GM21390 (cell line): ENCODE results near the gene SOAT2.
"Not testable (repeated sequence)": the region's sequence is repeated elsewhere in the genome, so short reads cannot be mapped to it uniquely, and the experiment has no call there.

ENCODE experiments used
- ATAC-seq: cut with Tn5 transposase; IDR thresholded peaks from one replicate; pipeline ENCODE4 v1.9.1; 2021; ENCODE audit not compliant: unreplicated experiment

SOAT2 gene

DNA sequence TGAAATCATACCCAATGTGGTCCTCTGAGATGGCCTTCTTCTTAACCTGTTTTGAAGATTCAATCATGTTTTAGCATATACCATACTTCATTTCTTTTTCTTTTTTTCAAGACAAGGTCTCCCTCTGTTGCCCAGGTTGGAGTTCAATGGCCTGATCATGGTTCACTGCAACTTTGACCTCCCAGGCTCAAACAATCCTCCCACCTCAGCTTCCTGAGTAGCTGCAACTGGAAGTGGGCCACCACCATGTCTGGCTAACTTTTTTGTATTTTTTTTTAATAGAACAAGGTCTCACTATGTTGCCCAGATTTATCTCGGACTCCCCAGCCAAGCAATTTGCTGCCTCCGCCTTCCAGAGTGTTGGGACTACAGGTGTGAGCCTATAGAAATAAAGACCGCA, 30.4 kb downstream of the SOAT2 start:
- ATAC-seq: no peak

DNA sequence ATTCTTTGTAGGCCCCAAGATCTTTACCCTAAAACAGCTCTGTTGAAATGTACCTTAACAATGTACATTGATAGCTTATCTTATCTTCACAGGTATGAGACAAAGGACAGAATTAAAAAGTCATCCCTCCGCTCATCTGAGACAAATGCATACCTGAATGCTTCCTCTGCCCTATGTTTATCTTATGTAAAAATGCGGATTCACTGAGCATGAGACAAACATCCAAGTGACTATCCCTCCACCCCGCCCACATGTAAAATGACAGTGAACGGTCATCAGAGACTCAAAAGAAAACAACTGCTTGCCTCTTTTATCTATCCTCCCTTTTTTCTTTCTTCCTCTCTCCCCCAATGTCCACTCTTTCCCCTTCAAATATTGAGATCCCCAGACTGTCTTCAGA, 40.1 kb downstream of the SOAT2 start:
- ATAC-seq: no peak

DNA sequence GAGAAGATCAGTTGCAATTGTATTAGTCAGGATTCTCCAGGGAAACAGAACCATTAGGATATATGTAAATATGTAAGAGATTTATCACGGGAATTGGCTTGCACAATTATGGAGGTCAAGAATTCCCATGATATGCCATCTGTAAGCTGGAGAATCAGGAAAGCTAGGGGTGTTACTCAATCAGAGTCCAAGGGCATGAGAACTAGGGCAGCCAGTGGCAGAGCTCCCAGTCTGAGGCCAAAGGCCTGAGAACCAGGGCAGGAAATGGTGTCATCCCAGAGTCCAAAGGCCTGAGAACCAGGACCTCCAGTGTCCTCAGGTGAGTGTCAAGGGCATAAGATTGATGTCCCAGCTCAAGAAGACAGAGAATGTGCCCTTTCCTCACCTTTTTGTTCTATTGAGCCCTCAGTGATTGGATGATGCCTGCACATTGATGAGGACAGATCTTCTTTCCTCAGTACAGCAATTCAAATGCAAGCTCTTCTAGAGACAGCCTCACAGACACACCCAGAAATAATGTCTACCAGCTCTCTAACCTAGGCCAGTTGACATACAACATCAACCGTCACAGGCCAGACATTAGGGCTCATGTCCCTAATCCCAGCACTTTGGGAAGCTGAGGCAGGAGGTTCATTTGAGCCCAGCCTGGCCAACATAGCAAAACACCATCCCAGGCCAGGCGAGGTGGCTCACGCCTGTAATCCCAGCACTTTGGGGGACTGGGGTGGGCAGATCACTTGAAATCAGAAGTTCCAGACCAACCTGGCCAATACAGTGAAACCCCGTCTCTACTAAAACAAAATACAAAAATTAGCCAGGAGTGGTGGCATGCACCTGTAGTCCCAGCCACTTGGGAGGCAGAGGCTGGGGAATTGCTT, 42.3 kb downstream of the SOAT2 start:
- ATAC-seq: no peak

DNA sequence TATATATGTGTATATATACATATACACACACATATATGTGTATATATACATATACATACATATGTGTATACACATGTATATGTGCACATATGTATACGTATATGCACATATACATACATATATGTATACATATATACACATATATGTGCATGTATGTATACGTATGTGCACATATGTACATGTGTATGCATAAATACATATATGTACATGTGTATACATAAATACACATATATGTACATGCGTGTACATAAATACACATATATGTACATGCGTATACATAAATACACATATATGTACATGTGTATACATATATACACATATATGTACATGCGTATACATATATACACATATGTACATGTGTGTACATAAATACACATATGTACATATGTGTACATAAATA, 43.9 kb downstream of the SOAT2 start:
- ATAC-seq: no peak

DNA sequence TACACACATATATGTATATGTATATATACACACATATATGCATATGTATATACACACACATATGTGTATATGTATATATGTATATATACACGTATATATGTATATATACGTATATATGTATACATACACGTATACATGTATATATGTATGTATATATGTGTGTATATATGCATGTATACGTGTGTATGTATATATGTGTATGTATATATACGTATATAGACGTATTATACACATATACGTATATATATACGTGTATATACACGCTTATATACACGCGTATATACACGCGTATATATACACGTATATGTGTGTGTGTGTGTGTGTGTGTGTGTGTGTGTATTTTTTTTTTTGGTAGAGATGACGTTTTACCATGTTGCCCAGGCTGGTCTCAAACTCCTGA, 44.4 kb downstream of the SOAT2 start:
- ATAC-seq: no peak

DNA sequence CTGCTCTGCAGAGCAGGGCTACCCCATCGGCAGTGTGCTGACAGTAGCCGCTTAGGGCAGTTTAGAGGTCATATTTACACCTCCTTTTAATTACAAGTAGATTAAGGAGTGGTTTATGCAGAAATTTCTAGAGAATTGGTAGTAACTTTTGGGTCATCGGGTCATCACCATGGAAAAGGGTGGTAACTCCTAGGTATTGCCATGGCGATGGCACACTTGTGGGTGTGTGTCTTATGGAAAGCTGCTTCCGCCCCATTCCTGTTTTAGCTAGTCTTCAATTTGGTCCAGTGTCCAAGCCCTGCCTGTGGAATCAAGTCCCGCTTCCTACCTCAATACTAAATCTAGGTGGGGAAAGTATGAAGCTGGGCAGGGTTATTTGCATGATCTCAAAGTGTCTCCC, 47.8 kb downstream of the SOAT2 start:
- ATAC-seq: no peak

DNA sequence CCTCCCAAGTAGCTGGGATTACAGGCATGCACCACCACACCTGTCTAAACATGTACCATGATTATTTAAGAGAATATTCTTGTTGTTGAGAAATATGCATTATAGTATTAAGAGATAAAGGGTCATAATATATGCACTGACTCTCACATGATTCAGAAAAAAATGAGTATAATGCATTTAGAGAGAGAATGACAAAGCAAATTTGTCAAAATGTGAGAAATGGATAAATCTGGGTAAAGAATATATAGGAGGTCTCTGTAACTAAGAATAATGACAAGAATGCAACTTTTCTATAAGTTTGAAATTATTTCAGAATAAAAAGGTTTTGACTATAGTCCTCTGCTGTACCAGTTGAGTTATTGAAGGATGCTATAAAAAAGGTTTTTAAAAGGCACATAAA, 49.1 kb downstream of the SOAT2 start:
- no peak for ATAC-seq

DNA sequence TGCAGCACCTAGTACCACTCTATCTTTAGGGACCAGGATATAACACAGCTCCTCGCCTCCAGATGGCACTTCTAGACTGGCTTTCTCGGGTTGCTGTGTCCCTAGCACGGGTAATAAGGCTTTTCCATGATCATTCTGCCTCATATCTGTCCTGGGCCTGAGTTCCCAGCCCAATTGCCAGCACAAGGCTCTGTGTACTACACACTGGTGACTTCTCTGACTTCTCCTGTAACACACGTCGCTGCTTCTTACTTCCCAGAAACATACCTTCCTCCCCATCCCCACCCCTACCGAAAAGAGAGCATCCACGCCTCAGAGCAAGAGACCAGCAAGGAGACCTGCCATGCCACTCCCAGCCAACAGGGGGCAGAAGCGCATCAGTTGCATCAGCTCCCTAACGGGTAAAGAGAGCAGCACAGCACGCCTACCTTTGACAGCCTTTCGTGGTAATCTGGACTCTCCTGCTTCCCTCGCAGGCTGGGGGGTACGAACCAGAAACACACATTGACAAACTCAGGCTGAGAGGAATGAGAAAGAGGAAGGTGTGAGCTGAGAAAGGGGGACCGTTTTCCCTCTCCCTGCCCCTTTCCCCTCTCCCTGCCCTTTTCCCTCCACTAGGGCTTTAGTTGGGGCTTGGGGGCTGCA, 56.0 kb downstream of the SOAT2 start:
- peak; percentile 78 for ATAC-seq

DNA sequence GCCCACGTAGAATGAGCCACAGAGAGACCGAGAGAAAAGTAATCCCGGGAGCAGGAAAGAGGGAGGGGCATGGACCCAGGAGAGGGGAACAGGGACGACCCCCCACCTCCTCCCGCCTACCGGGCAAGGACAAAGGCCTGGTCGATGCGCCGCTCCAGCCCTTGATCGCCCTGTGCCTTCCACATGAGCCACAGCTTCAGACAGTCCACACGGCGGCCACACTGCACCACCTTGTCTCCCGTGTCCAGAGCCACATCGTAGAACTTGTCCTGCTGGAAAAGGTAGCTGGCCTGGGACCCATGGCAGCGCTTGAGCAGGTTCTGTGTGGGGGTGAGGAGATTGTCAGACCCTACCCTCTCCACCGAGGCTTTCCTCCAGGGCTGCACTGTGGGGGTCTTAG, 56.7 kb downstream of the SOAT2 start:
- ATAC-seq: no peak

DNA sequence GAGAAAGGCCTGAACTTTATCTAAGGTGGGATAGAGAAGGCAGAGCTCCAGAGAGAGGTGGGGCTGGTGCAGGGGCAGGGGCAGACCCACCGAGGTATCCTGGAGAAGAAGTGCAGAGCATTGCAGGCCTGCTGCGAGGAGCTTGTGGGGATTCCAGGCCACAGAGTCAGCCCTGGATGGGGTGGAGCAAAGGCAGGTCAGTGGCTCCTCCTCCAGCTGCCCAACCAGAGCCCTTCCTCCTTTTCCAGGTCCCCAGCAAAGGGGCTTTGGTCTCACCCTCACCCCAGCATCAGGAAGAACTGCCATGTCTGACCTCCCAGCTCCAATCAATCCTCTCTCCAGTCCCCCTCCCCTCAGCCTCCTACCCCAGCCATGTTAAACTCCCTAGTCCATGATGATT, 57.4 kb downstream of the SOAT2 start:
- ATAC-seq: no peak

DNA sequence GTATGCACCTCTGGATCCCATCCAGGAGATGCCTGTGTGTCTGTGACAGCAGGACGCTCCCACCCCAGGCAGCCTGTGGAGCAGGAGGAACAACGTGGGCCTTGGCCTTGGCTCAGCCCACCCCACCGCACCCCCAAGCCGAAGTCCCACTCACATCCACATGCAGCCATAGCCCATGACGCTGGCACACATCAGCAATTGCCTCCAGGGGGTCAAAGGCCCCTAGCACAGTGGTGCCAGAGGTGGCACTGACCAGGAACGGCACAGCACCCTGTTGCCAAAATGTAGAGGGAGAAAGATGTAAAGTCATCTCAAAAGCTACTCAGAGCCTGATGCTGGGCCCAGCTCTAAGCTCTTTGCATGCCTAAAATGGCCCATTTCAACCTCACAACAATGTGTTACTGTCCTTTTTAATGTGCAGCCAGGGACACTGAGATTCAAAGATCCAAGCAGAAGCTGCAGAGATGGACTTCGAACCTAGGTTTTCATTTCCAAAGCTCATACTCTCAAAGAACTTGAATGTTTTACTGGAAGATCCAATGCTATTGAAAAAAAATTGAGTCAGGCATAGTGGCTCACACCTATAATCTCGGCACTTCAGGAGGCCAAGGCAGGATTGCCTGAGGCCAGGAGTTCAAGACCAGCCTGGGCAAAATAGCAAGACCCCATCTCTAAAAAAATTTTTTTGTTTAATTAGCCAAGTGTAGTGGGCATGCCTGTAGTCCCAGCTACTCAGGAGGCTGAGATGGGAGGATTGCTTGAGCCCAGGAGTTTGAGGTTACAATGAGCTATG, 58.0 kb downstream of the SOAT2 start:
- no peak for ATAC-seq

DNA sequence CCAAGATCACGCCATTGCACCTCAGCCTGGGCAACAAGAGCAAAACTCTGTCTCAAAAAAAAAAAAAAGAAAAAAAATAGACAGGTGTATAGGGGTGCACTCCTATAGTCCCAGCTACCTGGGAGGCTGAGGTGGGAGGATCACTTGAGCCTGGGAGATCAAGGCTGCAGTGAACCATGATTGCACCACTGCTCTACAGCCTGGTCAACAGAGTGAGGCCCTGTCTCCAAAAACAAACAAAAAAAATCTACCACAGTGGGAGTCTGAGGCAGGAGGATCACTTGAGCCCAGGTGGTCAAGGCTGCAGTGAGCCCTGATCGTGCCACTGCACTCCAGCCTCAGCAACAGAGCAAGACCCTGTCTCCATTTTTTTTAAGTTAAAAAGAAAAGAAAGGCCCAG, 59.7 kb downstream of the SOAT2 start:
- ATAC-seq: not testable (repeated sequence)

DNA sequence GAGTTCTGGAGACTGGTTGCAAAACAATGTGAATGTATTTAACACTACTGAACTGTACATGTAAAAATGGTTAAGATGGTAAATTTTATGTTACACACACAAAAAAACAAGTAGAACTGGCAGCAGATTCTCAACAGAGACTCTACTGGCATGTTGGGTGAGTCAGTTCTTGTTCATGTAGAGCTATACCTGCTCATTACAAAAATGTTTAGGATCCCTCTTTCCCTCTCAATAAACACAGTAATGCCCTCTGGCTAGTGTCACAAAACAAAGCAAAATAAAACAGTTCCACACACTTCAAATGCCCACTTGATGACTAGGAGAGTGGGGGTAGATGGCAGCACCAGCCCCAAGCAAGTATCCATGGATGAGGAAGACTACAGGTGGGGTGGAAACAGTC, 63.6 kb downstream of the SOAT2 start:
- no peak for ATAC-seq

DNA sequence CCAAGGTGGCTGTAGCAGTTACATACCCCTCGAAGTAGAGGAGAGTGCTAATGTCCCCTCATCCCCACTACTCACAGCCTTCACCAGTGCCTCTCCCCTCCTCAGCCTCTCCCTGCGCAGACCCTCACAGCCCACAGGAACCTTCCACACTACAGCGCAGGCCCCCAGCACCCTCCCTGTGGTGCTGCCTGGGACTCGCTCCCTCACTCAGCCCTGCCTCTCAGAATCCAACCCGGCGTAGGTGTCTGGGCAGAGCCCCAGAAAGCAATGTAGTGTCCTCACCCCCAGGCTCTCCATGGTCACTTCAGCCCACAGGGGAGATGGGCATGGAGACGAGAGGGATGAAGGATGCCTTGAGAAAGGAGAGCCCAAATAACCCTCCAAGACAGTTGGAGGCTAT, 66.4 kb downstream of the SOAT2 start:
- no peak for ATAC-seq

DNA sequence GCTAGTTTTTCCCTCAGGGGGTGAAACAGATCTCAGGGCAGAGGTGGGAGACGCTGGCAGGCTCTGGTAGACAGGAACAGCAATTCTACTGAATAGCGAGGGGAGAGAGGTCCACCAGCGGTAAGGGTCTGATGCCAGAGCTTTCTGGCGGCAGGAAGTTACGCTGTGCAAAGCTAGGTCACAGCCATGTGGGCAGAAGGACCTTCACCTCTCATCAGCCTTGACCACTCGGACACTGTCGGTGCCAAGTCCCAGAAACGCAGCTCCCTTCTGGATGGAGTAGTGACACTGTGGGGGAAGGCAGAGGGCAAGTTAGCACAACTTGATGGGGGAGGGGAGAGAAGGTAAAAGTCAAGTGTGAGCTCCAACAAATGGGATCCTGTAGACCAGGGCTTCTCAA, 66.9 kb downstream of the SOAT2 start:
- ATAC-seq: no peak

DNA sequence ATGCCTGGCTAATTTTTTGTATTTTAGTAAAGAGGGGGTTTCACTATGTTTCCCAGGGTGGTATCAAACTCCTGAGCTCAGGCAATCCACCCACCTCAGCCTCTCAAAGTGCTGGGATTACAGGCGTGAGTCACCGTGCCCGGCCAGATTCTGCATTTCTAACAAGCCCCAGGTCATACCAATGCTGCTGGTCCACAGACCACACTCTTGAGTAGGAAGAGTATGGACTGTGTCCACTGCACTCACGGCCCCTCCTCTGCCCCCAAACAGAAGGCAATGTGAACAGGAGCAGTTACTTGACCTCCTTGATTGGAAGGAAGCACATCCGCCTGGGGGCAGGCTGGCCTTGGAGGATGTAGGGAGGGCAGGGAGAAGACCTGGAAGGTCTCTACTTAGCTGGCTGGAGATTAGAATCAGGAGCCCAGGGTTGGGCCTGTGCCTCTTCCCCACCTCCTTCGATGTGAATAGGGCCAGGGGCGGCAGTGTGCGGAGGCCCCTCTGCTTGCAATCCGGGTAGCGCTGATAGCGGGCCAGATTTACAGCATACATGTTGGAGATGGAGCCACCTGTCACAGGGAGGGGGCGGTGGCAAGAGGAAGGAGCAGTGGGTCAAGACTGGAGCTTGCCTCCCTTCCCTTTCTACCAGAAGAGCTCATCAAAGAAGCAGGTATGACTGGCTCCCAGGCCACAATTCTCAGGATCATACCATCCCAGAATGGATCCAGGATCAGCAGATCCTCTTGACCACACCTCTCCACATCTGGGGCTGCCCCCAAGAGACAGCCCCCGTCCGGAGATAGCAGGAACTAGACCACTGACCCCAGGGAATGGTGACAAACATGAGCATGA, 67.8 kb downstream of the SOAT2 start:
- ATAC-seq: no peak

DNA sequence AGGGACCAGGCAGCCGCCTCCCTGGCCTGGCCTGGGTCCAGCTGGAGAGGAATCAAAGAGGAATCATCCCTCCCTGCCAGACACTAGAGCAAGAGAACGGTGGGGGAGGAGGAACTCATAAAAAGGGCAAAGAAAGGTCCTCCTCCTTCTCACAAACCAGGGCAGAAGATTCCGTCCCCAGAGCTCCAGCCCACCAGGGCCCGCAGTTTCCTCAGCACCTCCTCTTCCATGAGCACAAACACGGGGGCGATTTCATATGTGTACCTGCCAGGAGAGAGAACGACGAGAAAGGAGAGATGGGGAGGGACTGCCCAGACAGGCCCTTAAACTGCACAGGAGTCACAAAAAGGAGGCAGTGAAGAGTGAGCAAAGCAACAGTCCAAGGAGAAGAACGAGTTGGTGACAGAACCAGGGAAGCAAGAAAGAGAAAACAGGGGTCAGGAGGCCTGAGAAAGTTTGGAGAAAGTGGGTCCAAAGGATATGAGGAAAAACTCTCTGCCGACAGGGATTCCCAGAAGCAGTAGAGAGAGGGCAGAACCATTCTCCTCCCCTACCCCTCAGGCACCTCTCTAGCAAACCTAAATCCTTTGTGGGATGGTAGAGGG, 68.5 kb downstream of the SOAT2 start:
- no peak for ATAC-seq

DNA sequence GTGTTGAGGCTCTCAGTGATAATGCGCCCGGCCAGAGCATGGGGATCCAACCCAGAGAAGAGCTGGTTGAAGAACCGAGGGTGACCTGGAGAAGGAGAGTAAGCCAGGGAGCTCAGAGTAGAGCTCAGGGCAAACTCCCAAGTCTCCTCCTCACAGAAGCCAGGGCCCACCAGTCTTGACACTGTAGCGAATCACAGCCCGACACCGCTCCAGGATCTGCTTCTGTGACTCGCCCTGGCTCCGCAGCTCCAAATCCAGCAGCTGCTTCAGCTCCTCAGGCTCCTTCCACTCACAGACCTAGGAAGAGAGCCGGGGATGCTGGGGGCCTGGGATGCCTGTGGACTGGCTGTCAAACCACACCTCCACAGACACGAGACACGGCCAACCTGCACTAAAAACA, 69.1 kb downstream of the SOAT2 start:
- no peak for ATAC-seq

DNA sequence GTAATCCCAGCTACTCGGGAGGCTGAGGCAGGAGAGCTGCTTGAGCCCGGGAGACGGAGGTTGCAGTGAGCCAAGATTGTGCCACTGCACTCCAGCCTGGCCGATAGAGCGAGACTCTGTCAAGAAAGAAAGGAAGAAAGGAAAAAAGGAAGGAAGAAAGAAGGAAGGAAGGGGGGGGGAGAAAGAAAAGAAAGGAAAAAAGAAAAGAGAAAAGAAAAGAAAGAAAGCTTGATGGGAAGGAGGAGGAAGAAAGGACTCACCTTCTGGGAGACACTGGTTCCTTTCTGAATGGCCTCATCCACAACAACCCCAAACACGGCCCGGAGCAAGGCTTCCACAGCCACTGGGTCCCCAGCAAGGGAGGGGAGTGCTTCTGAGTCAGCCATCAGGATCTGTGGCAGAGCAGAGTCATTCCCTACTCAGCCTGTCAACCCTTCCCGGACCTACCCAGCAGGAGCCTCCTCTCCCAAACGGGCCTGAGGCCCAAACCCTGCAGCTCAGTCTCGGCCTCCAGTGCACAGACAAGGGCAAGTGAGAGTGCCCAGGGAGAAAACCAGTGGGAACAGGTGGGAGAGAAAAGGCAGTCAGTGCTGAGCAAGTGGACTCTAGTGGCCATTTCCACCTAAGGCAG, 69.9 kb downstream of the SOAT2 start:
- no peak for ATAC-seq
